ENCODE results near the gene SLC25A39. TPM values are rescaled to one million over a fixed set of nuclear protein-coding genes. Genes with fewer than 3 reads are reported as not detected.
"Not testable (repeated sequence)": the region's sequence is repeated elsewhere in the genome, so short reads cannot be mapped to it uniquely, and the experiment has no call there.

The SLC25A39 gene
- total and polyA plus RNA-seq, 8 donors = 42.0 to 351 (median 134) TPM

DNA sequence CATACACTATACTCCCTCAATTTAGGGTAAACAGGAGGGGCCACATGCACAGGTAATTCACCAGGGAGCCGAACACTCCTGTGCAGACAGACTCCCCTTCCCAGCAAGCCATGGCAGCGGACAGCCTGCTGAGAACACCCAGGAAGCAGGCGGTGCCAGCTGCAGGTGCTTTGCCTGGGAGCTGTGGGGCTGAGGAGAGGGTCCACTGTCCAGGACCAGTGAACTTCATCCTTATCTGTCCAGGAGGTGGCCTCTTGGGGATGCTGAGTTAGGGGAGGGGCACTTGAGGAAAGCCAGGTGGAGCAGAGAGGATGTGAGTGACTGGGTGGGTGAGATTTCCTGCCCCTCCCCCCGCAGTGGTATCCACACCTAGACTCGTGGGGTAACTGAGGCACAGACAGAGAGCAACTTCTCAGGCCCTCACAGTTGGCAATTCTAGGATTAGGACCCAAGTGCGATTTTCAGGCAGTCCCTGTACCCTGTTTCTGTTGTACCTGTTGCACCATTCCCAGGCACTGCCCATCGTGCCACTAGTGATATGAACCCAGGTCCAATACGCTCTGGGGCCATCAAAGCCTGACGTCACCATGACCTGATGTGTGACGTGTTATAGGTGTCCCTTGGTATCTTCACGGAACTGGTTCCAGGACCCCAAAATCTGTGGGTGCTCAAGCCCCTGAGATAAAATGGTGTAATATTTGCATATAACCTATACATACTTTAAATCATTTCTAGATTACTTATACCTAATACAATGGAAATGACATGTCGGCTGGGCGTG, 21.6 kb upstream of the SLC25A39 start:
- Histone ChIP-seq H3K4me3 (peak overlapping the region; percentile 62 to 89 (median 76)), H3K4me1 (peaks cover 11 to 55% (median 23%) of the 10 kb centered on the region in 4 donors), H3K9me3 (no peaks in the 10 kb centered on the region), H3K27me3 (no peaks in the 10 kb centered on the region), H3K27ac (peak overlapping the region; percentile 27 to 89 (median 87)), H3K36me3 (peaks cover 18 to 31% (median 29%) of the 10 kb centered on the region in 4 donors)
- TF ChIP-seq POLR2AphosphoS5 (IDR thresholded peaks at IDR 0.05) = no peak
- TF ChIP-seq, protein P1, sequence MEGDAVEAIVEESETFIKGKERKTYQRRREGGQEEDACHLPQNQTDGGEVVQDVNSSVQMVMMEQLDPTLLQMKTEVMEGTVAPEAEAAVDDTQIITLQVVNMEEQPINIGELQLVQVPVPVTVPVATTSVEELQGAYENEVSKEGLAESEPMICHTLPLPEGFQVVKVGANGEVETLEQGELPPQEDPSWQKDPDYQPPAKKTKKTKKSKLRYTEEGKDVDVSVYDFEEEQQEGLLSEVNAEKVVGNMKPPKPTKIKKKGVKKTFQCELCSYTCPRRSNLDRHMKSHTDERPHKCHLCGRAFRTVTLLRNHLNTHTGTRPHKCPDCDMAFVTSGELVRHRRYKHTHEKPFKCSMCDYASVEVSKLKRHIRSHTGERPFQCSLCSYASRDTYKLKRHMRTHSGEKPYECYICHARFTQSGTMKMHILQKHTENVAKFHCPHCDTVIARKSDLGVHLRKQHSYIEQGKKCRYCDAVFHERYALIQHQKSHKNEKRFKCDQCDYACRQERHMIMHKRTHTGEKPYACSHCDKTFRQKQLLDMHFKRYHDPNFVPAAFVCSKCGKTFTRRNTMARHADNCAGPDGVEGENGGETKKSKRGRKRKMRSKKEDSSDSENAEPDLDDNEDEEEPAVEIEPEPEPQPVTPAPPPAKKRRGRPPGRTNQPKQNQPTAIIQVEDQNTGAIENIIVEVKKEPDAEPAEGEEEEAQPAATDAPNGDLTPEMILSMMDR (IDR thresholded peaks at IDR 0.05) = peak in 1 of 7 experiments; percentile 25
- no peak for DNase-seq
- WGBS, 5 donors = 61 to 66% (median 64%) methylated on average over 13 of the region's 13 CpGs
- intact Hi-C loops (cut with DNase I; ENCODE audit: low total_unique reads) = no loop called here

DNA sequence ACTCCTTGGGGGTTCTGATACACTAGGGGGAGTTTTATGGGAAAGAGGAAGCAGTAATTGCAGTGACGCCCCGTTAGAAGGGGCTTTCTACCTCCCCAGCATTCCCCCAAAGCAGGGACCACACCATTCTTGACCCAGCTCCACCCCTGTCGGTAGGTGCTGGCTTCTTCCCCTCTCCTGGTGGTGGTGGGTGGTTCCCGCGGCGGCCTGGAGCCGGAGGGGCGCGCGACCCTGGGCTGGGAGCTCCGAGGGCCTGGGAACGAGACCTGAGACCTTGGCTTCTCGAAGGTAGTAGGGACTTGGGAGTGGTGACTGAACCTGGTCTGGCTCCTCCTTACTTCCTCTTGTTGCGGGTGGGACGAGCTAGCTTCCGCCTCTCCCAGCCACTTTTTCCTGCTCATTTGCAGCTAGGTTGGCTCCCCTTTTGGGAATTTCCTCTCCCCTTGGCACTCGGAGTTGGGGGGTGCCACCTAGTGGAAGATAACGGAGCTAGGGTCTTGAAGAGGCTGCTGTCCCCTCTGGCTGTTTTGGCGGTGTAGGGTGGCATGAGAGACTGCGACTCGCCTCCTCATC, 20.9 kb upstream of the SLC25A39 start:
- whole genome bisulfite sequencing, 5 donors = 1 to 3% (median 1%) methylated on average over 20 to 21 of the region's 21 CpGs
- Histone ChIP-seq H3K9me3 (no peaks in the 10 kb centered on the region), H3K27ac (peak overlapping the region; percentile 83 to 91 (median 87)), H3K27me3 (no peaks in the 10 kb centered on the region), H3K4me3 (peak overlapping the region; percentile 62 to 89 (median 76)), H3K36me3 (peaks cover 11 to 23% (median 22%) of the 10 kb centered on the region in 4 donors), H3K4me1 (peaks cover 11 to 55% (median 23%) of the 10 kb centered on the region in 4 donors)
- DNase-seq = peak; percentile 44 to 85
- intact Hi-C loops (cut with DNase I; ENCODE audit: low total_unique reads) = no loop called here
- peak in 1 of 3 donors; percentile 6 for TF ChIP-seq POLR2AphosphoS5 (IDR thresholded peaks at IDR 0.05)
- TF ChIP-seq, protein P1 (IDR thresholded peaks at IDR 0.05) = peak in 3 of 7 experiments; percentile 3 to 37 (median 17)
- no peak for TF ChIP-seq EP300 (IDR thresholded peaks at IDR 0.05)

DNA sequence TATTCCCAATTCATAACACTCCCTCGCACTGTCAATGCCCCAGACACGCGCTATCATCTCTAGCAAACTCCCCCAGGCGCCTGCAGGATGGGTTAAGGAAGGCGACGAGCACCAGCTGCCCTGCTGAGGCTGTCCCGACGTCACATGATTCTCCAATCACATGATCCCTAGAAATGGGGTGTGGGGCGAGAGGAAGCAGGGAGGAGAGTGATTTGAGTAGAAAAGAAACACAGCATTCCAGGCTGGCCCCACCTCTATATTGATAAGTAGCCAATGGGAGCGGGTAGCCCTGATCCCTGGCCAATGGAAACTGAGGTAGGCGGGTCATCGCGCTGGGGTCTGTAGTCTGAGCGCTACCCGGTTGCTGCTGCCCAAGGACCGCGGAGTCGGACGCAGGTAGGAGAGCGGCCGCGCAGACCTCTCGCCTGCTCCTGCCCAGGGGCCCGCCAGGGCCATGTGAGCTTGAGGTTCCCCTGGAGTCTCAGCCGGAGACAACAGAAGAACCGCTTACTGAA, 20.4 kb upstream of the SLC25A39 start, which contains the start of gene GRN:
Gene GRN, plus strand, starts transcription at position 364 of the 515 bp plus-strand sequence. CDS start 3,863 bp downstream, outside the sequence.
- TF ChIP-seq POLR2A (IDR thresholded peaks at IDR 0.05) (peak in 2 of 4 donors; percentile 58 to 67), POLR2AphosphoS5 (IDR thresholded peaks at IDR 0.05) (peak; percentile 87 to 92 (median 91)), EP300 (IDR thresholded peaks at IDR 0.05) (no peak)
- TF ChIP-seq, protein P1 (IDR thresholded peaks at IDR 0.05) = peak in 1 of 7 experiments; percentile 10
- Histone ChIP-seq H3K27me3 (no peaks in the 10 kb centered on the region), H3K36me3 (peaks cover 8 to 18% (median 17%) of the 10 kb centered on the region in 4 donors), H3K4me3 (peak within 1 kb of the TSS; percentile 62 to 89 (median 76)), H3K27ac (peak within 1 kb of the TSS; percentile 83 to 91 (median 87)), H3K4me1 (peaks cover 11 to 55% (median 23%) of the 10 kb centered on the region in 4 donors), H3K9me3 (no peaks in the 10 kb centered on the region)
- intact Hi-C loops (cut with DNase I; ENCODE audit: low total_unique reads) = no loop called here
- WGBS, 5 donors = 0 to 1% (median 0%) methylated on average over 23 to 26 of the region's 26 CpGs
- DNase-seq = peak; percentile 96 to 99

DNA sequence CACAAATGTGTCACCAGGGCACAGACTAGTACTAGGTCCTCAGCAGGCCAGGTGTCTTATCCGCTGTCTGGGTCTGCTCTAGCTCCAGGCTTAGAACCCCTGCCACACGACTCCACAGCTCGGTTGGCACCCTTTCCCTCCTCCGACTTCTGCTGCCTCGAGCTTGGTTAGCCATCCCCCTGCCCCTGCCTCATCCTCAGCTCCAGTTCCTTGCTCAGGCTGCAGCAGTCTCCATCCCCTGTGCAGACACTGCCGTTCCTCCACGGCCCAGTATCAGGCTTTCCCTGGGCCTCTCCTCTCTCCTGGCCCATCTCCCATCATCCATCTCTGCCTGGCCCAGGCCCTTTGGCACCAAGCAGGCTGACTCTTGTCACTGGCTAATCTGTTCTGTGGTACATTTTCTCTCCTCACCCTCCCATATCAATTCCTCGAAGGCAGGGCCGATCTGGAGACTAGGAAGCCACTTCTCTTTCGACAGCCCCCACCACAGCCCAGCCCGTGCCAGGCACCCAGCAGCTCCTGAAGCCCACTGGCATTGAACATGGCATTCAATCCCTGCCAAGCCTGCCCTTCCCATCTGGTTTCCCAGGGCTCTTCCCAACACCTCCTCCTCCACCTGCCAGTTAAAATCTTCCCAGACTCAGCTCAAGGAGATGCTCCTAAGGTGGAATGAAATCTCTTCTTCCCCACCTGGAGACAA, 19.0 kb upstream of the SLC25A39 start:
- TF ChIP-seq, protein P1 (IDR thresholded peaks at IDR 0.05) = no peak
- no peak for TF ChIP-seq EP300 (IDR thresholded peaks at IDR 0.05)
- TF ChIP-seq POLR2A (IDR thresholded peaks at IDR 0.05) = no peak
- TF ChIP-seq POLR2AphosphoS5 (IDR thresholded peaks at IDR 0.05) = no peak
- peaks cover 0 to 5% (median 3%) of the 10 kb centered on the region in 4 donors for H3K36me3 ChIP-seq
- DNase-seq = no peak
- intact Hi-C loops (cut with DNase I; ENCODE audit: low total_unique reads) = no loop called here
- H3K9me3 ChIP-seq = no peaks in the 10 kb centered on the region
- H3K27ac ChIP-seq = no peak overlapping the region
- H3K4me1 ChIP-seq = peaks cover 11 to 47% (median 23%) of the 10 kb centered on the region in 4 donors
- H3K4me3 ChIP-seq = no peak overlapping the region
- peaks cover 0 to under 1% (median 0%) of the 10 kb centered on the region in 3 donors for H3K27me3 ChIP-seq
- 67 to 77% (median 72%) methylated on average over 11 of the region's 11 CpGs for WGBS, 5 donors

DNA sequence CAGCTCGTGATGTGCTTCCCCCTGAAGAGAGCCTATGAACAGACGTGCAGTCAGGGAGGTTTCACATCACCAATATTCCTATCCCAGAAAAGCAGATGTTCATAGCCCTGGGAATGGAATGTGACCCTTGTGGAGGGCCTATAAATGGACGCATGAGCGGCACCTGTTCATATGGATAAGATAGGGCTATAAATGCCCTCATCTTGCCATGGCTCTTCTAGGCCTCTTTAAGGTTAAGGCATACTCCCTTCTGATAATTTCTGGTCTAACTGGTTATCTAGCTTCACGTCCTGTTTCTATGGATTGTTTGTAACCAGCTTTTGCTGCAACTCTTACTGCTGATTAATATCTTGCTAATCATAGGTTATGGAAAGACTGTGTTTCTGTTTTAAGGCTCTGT, 15.9 kb upstream of the SLC25A39 start:
- 51 to 59% (median 54%) methylated on average over 5 of the region's 5 CpGs for WGBS, 5 donors
- H3K4me3 ChIP-seq; H3K9me3 ChIP-seq; intact Hi-C loops (cut with DNase I; ENCODE audit: low total_unique reads); DNase-seq; H3K36me3 ChIP-seq; H3K27ac ChIP-seq: not testable (repeated sequence)
- H3K4me1 ChIP-seq = peaks cover 4 to 20% (median 9%) of the 10 kb centered on the region in 4 donors
- H3K27me3 ChIP-seq = peaks cover 0 to 23% (median 0%) of the 10 kb centered on the region in 3 donors
